KOPT-K1 (cell line): Measurements from ENCODE around the gene OGFR.
A peak's percentile ranks its signal among the peaks of the same experiment; 100 is the strongest.

Experiments used
- H3K27ac ChIP-seq: fragments of 200-600 bp; sonication (generic); 2 replicates; pipeline ENCODE4 v1.5.1; 2016; ENCODE audit warnings: antibody characterized with exemption, mild to moderate bottlenecking, low read depth, low read length; ENCODE audit not compliant: poor library complexity, severe bottlenecking
- H3K36me3 ChIP-seq: fragments of 200-600 bp; sonication (generic); 2 replicates; pipeline ENCODE4 v1.5.1; 2017; ENCODE audit warnings: antibody characterized with exemption, mild to moderate bottlenecking, low read length, moderate library complexity; ENCODE audit not compliant: insufficient read depth
- H3K9me3 ChIP-seq: fragments of 200-600 bp; sonication (generic); 2 replicates; pipeline ENCODE4 v1.5.1; 2017; ENCODE audit warnings: antibody characterized with exemption, low read length, mild to moderate bottlenecking; ENCODE audit not compliant: insufficient read depth, poor library complexity, severe bottlenecking

The OGFR gene

DNA sequence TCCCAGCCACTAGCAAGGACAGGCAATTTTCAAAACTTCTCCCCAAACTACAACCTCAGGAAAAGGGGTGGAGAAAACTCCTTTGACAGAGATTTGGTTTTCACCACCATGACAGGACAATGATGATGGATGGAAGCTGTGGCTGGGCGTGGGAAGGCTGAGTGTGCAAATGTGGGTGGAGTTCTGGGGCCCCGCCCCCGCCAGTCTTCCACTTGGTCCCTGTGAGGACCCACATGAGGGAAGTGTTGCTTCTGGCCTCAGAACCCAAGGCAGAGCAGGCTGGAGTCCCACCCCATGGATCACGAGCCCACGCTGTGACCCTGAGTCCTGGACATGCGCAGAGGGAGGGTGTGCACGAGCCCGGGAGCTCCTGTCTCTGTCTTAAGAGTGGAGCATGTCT is 29.9 kb upstream of the OGFR start:
- H3K27ac ChIP-seq = peak overlapping the region; percentile 98
- no peaks in the 10 kb centered on the region for H3K9me3 ChIP-seq
- H3K36me3 ChIP-seq = no peaks in the 10 kb centered on the region

DNA sequence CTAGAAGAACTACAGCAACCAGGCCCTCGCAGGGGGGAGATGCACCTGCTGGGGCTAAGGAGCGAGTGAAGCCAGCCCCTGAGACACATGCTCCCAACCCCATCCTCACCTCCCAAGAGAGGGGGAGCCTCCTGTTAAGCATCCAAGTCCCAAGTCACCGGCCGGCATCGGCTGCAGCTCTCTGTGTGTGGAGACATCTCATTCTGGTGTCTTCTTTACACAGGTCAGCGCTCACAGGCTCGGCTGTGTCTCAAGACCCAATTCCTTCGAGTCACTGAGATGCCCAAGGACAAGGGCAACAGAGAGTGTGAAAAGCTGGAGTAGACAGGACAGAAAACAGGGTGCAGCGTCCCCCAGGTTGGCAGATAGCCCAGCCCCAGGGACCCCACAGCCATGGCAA is 29.4 kb upstream of the OGFR start:
- Histone ChIP-seq H3K27ac (peak overlapping the region; percentile 98), H3K36me3 (no peaks in the 10 kb centered on the region), H3K9me3 (no peaks in the 10 kb centered on the region)

DNA sequence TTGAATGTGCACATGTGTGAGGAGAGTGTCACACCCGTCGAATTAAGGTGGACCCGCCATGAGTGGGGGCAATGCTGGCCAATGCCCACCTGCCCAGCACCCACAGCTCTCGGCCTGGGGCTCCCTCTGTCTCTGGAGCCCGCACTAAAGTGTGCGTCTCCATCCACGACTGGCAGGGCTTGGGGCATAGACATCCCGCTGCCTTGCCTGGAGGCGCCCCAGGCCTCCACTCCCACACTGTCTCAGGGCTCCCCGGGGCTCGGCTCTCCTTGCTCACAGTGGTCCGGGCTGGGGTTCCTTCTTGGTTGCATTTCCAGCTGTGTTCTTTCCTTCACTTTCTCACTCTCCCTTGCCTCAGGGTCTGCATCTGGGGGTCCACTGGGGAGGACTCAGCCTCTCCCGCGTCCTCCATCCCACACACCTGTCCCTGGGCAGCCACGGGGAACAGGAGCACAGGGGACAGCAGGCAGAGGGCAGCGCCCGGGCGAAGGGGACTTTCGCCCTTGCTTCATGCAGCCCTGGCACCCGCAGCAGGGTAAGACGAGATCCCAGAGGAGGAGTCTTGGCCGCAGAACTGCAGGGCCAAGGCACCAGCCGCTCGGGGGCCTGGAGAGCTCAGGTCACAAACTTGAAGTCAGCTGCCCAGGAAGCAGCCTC is 28.5 kb upstream of the OGFR start:
- no peaks in the 10 kb centered on the region for H3K9me3 ChIP-seq
- peak overlapping the region; percentile 98 for H3K27ac ChIP-seq
- H3K36me3 ChIP-seq = no peaks in the 10 kb centered on the region

- H3K36me3 ChIP-seq = no peaks in the 10 kb centered on the region
- peak overlapping the region; percentile 98 for H3K27ac ChIP-seq
- H3K9me3 ChIP-seq = no peaks in the 10 kb centered on the region
These were observed 27.7 kb upstream of the OGFR start for GRCh38 chr20:62776692-62777527.

DNA sequence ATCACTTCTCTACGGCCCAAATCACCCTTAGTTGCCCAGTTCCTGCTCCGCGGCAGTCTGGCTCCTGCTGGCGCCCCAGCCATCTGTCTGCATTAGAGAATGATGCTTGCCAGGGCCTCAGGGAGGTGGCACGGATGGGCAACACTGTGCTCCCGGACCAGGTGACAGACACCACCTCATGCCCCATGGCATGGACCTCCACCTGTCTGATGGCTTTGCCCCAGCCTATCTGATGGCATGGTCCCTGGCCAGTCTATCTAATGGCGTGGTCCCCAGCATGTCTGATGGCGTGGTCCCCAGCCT is 27.2 kb upstream of the OGFR start:
- Histone ChIP-seq H3K36me3 (no peaks in the 10 kb centered on the region), H3K9me3 (no peaks in the 10 kb centered on the region), H3K27ac (peak overlapping the region; percentile 98)

DNA sequence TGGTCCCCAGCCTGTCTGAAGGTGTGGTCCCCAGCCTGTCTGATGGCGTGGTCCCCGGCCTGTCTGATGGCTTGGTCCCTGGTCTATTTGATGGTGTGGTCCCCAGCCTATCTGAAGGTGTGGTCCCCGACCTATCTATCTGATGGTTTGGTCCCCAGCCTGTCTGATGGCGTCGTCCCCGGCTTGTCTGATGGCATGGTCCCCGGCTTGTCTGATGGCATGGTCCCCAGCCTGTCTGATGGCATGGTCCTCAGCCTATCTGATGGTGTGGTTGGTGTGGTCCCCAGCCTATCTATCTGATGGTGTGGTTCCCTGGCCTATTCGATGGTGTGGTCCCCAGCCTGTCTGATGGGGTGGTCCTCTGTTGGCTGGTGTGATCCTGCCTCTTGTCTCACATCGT is 26.6 kb upstream of the OGFR start:
- Histone ChIP-seq H3K36me3 (no peaks in the 10 kb centered on the region), H3K27ac (peak overlapping the region; percentile 98), H3K9me3 (no peaks in the 10 kb centered on the region)

- H3K36me3 ChIP-seq = no peaks in the 10 kb centered on the region
- H3K9me3 ChIP-seq = no peaks in the 10 kb centered on the region
- H3K27ac ChIP-seq = peak overlapping the region; percentile 36
These were observed 25.8 kb upstream of the OGFR start for GRCh38 chr20:62778601-62779416.

- H3K27ac ChIP-seq = no peak overlapping the region
- H3K9me3 ChIP-seq = no peaks in the 10 kb centered on the region
These were observed 25.3 kb upstream of the OGFR start for GRCh38 chr20:62779417-62779685.

DNA sequence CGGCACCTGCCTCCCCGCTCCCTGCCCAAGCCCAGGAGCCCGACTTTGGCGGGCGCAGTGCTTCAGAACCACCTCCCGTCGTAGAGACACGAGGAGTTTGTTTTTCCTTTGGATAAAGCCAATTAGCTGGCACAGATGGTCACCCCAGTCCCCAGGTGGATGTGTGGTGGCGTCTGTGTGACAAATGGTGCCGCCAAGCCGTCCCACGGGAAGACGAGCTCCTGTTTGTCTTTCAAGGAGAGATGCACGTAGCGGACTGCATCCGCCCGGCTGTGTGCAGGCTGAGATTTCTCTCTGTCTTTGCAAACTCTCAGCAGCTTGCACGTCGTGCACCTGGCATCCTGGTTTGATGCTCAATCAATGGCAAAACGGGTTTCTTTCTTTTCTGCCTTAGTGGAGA is 24.4 kb upstream of the OGFR start:
- no peaks in the 10 kb centered on the region for H3K9me3 ChIP-seq
- no peaks in the 10 kb centered on the region for H3K36me3 ChIP-seq
- H3K27ac ChIP-seq = no peak overlapping the region

More at GRCh38 chr20:62779417-62779685, 25.3 kb upstream of the OGFR start:
- no peaks in the 10 kb centered on the region for H3K36me3 ChIP-seq

- Histone ChIP-seq H3K9me3 (no peaks in the 10 kb centered on the region), H3K27ac (no peak overlapping the region)
These were observed 23.9 kb upstream of the OGFR start for GRCh38 chr20:62780696-62781095.

GRCh38 chr20:62782149-62782892 is 22.3 kb upstream of the OGFR start:
- Histone ChIP-seq H3K27ac (peak overlapping the region; percentile 18), H3K36me3 (no peaks in the 10 kb centered on the region), H3K9me3 (no peaks in the 10 kb centered on the region)

More at GRCh38 chr20:62780696-62781095, 23.9 kb upstream of the OGFR start:
- H3K36me3 ChIP-seq = no peaks in the 10 kb centered on the region

DNA sequence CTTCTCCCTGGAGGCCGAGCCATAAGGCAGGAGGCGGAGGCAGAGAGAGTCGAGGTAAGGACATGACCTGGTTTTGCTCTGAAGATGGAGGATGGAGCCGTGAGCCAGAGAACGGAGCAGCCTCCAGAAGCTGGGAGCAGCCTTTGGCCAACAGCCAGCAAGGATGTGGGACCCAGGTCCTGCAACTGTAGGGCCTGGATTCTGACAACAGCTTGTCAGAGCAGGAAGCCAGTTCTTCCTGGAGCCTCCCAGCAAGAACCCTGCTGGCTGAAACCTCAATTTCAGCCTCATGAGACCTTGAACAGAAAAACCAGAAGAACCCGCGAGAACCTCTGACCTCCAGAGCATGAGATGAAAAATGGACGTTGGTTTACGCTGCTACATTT is 21.7 kb upstream of the OGFR start:
- Histone ChIP-seq H3K36me3 (no peaks in the 10 kb centered on the region), H3K9me3 (no peaks in the 10 kb centered on the region), H3K27ac (peak overlapping the region; percentile 18)

DNA sequence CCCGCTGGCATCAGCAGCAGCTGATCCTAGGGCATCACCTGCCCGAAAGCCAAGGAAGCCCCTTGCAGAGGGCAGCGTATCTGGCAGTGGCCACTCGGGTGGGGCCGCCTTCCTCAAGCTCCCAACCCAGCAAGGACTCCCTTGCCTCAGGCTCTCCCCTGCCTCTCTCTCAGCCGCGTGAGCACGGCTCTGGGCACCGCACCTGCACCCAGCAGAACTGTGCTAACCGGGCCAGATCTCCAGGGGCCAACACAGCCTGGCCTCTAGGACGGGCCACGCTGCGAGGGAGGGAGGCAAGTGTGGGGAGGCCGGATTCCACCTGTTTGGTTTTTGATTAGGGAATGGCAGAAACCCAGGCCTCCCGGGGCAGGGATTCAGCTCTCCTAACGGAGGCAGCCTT is 20.1 kb upstream of the OGFR start:
- Histone ChIP-seq H3K36me3 (no peaks in the 10 kb centered on the region), H3K27ac (no peak overlapping the region), H3K9me3 (no peaks in the 10 kb centered on the region)

DNA sequence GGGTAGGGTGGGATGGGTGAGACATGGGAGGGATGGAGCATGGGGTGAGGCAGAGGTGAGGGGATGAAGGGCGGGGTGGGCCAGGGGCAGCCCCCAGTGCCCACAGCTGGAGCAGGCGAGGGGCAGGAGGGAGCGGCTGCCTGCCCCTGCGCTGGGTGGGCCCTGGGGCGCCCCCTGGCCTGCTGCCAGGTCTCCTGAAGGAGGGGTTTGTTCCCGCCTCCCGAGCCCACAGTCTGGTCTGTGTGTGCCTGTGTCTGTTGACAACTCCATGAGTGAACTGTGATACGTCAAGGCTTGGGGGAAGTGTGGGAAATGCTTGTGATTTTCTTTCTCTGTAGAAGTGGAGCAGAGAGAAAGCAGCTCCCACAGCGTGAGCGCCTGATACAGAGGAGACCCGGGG is 19.2 kb upstream of the OGFR start:
- no peaks in the 10 kb centered on the region for H3K36me3 ChIP-seq
- H3K27ac ChIP-seq = no peak overlapping the region
- H3K9me3 ChIP-seq = no peaks in the 10 kb centered on the region

GRCh38 chr20:62786157-62786556 is 18.5 kb upstream of the OGFR start:
- Histone ChIP-seq H3K27ac (no peak overlapping the region), H3K9me3 (no peaks in the 10 kb centered on the region), H3K36me3 (no peaks in the 10 kb centered on the region)
